ENCODE data around the gene ANXA5.

The ANXA5 gene

DNA sequence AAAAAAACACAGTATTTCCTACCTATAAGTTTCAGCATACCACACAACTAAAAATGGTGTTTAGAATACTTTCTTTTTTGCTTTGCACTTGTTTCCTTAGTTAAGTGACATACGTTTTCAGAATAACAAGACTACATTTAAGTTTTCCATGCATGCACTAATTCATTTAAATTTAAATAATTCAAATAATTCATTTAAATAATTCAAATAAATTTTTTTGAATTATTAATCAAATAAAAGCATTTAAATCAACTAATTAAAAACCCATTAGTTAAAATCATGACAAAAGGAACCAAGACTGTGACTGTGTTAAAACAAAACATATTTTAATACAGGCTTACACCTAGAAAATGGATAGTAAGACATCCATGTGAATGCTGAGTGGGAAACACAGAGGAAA, 12.8 kb downstream of the ANXA5 start:
- Histone ChIP-seq H3K27me3 (ENCODE audit: insufficient read depth, poor library complexity, severe bottlenecking) (no peaks in the 10 kb centered on the region), H3K27ac (replicated peaks) (no peak overlapping the region), H3K4me3 (replicated peaks; ENCODE audit: insufficient read depth, low read length) (no peak overlapping the region)
- DNase-seq (ENCODE audit: low read depth in 1 of 2, low spot score in 1 of 2), result no peak
- TF ChIP-seq CTCF (IDR thresholded peaks at IDR 0.05; ENCODE audit: insufficient read depth, low read length), result no peak
- TF ChIP-seq, protein P1, sequence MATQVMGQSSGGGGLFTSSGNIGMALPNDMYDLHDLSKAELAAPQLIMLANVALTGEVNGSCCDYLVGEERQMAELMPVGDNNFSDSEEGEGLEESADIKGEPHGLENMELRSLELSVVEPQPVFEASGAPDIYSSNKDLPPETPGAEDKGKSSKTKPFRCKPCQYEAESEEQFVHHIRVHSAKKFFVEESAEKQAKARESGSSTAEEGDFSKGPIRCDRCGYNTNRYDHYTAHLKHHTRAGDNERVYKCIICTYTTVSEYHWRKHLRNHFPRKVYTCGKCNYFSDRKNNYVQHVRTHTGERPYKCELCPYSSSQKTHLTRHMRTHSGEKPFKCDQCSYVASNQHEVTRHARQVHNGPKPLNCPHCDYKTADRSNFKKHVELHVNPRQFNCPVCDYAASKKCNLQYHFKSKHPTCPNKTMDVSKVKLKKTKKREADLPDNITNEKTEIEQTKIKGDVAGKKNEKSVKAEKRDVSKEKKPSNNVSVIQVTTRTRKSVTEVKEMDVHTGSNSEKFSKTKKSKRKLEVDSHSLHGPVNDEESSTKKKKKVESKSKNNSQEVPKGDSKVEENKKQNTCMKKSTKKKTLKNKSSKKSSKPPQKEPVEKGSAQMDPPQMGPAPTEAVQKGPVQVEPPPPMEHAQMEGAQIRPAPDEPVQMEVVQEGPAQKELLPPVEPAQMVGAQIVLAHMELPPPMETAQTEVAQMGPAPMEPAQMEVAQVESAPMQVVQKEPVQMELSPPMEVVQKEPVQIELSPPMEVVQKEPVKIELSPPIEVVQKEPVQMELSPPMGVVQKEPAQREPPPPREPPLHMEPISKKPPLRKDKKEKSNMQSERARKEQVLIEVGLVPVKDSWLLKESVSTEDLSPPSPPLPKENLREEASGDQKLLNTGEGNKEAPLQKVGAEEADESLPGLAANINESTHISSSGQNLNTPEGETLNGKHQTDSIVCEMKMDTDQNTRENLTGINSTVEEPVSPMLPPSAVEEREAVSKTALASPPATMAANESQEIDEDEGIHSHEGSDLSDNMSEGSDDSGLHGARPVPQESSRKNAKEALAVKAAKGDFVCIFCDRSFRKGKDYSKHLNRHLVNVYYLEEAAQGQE (IDR thresholded peaks at IDR 0.05; ENCODE audit: insufficient replicate concordance, low read depth), result no peak

DNA sequence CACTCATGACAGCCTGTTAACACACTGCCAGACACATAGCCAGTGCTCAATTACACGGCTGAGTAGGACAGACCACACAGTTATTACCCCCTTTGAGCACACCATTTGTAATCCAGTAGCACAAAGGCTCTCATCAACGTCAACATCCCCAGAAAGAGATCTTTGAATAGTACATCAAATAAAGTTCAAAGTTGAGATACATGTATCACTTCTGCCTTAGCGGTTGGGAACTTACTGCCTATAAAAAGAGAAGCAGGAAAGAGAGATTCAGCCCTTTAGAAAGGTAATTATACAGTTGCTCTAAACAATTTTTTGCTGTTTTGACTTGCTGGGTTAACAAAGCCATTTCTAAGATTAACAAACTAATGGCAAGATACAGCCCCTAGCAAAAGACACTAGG, 16.2 kb downstream of the ANXA5 start:
- TF ChIP-seq SPI1 (IDR thresholded peaks at IDR 0.05; ENCODE audit: borderline replicate concordance, low read depth), result no peak
- TF ChIP-seq, protein P1 (IDR thresholded peaks at IDR 0.05; ENCODE audit: insufficient replicate concordance, low read depth), result no peak
- DNase-seq (ENCODE audit: low read depth in 1 of 2, low spot score in 1 of 2), result no peak
- no peak overlapping the region for H3K27ac ChIP-seq (replicated peaks)

GRCh38 chr4:121679951-121680350, 16.8 kb downstream of the ANXA5 start:
- TF ChIP-seq, protein P1 (IDR thresholded peaks at IDR 0.05; ENCODE audit: insufficient replicate concordance, low read depth), result no peak
- TF ChIP-seq SPI1 (IDR thresholded peaks at IDR 0.05; ENCODE audit: borderline replicate concordance, low read depth) (no peak), POLR2AphosphoS5 (IDR thresholded peaks at IDR 0.05; ENCODE audit: low read depth) (no peak), CTCF (IDR thresholded peaks at IDR 0.05; ENCODE audit: insufficient read depth, low read length) (no peak), GABPA (IDR thresholded peaks at IDR 0.05; ENCODE audit: low read depth) (no peak)
- no peak for DNase-seq (ENCODE audit: low read depth in 1 of 2, low spot score in 1 of 2)

More for the DNA sequence above, 16.2 kb downstream of the ANXA5 start:
- Histone ChIP-seq H3K27me3 (ENCODE audit: insufficient read depth, poor library complexity, severe bottlenecking) (no peaks in the 10 kb centered on the region), H3K4me3 (replicated peaks; ENCODE audit: insufficient read depth, low read length) (no peak overlapping the region)

GRCh38 chr4:121679267-121679666, 17.5 kb downstream of the ANXA5 start:
- TF ChIP-seq CTCF (IDR thresholded peaks at IDR 0.05; ENCODE audit: insufficient read depth, low read length) (no peak), GABPA (IDR thresholded peaks at IDR 0.05; ENCODE audit: low read depth) (no peak), POLR2AphosphoS5 (IDR thresholded peaks at IDR 0.05; ENCODE audit: low read depth) (no peak)
- TF ChIP-seq, protein P1 (IDR thresholded peaks at IDR 0.05; ENCODE audit: insufficient replicate concordance, low read depth), result no peak
- H3K4me3 ChIP-seq (replicated peaks; ENCODE audit: insufficient read depth, low read length), result no peak overlapping the region
- DNase-seq (ENCODE audit: low read depth in 1 of 2, low spot score in 1 of 2), result no peak
- H3K27me3 ChIP-seq (ENCODE audit: insufficient read depth, poor library complexity, severe bottlenecking), result no peaks in the 10 kb centered on the region
- H3K27ac ChIP-seq (replicated peaks), result no peak overlapping the region

More at GRCh38 chr4:121679951-121680350, 16.8 kb downstream of the ANXA5 start:
- Histone ChIP-seq H3K4me3 (replicated peaks; ENCODE audit: insufficient read depth, low read length) (no peak overlapping the region), H3K27me3 (ENCODE audit: insufficient read depth, poor library complexity, severe bottlenecking) (no peaks in the 10 kb centered on the region), H3K27ac (replicated peaks) (no peak overlapping the region)
